Measurements from ENCODE around the gene ANKRD12. TPM values are rescaled to one million over a fixed set of nuclear protein-coding genes. Genes with fewer than 3 reads are reported as not detected.

ANKRD12 gene
- polyA plus RNA-seq, 1 donor from 2014 or later: 87.3 TPM

GRCh38 chr18:9173770-9174233 is 37.2 kb downstream of the ANKRD12 start:
- Mint-ChIP-seq H3K4me3 (peak overlapping the region in 1 of 4 donors; percentile 76), H3K9me3 (peaks cover 0 to 3% (median 0%) of the 10 kb centered on the region in 3 donors), H3K36me3 (peaks cover 18% of the 10 kb centered on the region), H3K27ac (peak overlapping the region in 1 of 3 donors; percentile 31), H3K4me1 (peaks cover 49 to 56% (median 50%) of the 10 kb centered on the region in 3 donors), H3K27me3 (no peaks in the 10 kb centered on the region)

- H3K4me3 Mint-ChIP-seq: peak overlapping the region in 1 of 4 donors; percentile 75
- H3K36me3 Mint-ChIP-seq: peaks cover 17% of the 10 kb centered on the region
- H3K9me3 Mint-ChIP-seq: peaks cover 0 to 4% (median 0%) of the 10 kb centered on the region in 3 donors
- peaks cover 48 to 54% (median 50%) of the 10 kb centered on the region in 3 donors for H3K4me1 Mint-ChIP-seq
- no peaks in the 10 kb centered on the region for H3K27me3 Mint-ChIP-seq
- peak overlapping the region in 1 of 3 donors; percentile 58 for H3K27ac Mint-ChIP-seq
Measured at GRCh38 chr18:9174302-9174701, 37.7 kb downstream of the ANKRD12 start.

- Mint-ChIP-seq H3K4me1 (peaks cover 50 to 53% (median 51%) of the 10 kb centered on the region in 3 donors), H3K36me3 (peaks cover 14% of the 10 kb centered on the region), H3K27me3 (no peaks in the 10 kb centered on the region), H3K4me3 (peak overlapping the region in 1 of 4 donors; percentile 46), H3K27ac (peak overlapping the region in 2 of 3 donors; percentile 63 to 78), H3K9me3 (peaks cover 0 to 4% (median 0%) of the 10 kb centered on the region in 3 donors)
Measured at GRCh38 chr18:9175115-9175514, 38.5 kb downstream of the ANKRD12 start.

GRCh38 chr18:9177031-9177430 is 40.5 kb downstream of the ANKRD12 start:
- Mint-ChIP-seq H3K27me3 (no peaks in the 10 kb centered on the region), H3K36me3 (peaks cover 11% of the 10 kb centered on the region), H3K4me1 (peaks cover 51 to 55% (median 53%) of the 10 kb centered on the region in 3 donors), H3K27ac (no peak overlapping the region), H3K4me3 (no peak overlapping the region), H3K9me3 (peaks cover 0 to 2% (median 0%) of the 10 kb centered on the region in 3 donors)

GRCh38 chr18:9177466-9177865 is 40.9 kb downstream of the ANKRD12 start:
- Mint-ChIP-seq H3K4me1 (peaks cover 49 to 52% (median 50%) of the 10 kb centered on the region in 3 donors), H3K27me3 (no peaks in the 10 kb centered on the region), H3K4me3 (no peak overlapping the region), H3K36me3 (peaks cover 10% of the 10 kb centered on the region), H3K9me3 (peaks cover 0 to 2% (median 0%) of the 10 kb centered on the region in 3 donors), H3K27ac (no peak overlapping the region)

- Mint-ChIP-seq H3K9me3 (peaks cover 0 to 2% (median 0%) of the 10 kb centered on the region in 3 donors), H3K4me3 (no peak overlapping the region), H3K4me1 (peaks cover 52 to 57% (median 57%) of the 10 kb centered on the region in 3 donors), H3K27ac (no peak overlapping the region), H3K27me3 (no peaks in the 10 kb centered on the region), H3K36me3 (peaks cover 11% of the 10 kb centered on the region)
Measured at GRCh38 chr18:9178557-9178956, 42.0 kb downstream of the ANKRD12 start.

GRCh38 chr18:9181275-9181674 is 44.7 kb downstream of the ANKRD12 start:
- H3K27ac Mint-ChIP-seq: peak overlapping the region in 2 of 3 donors; percentile 5 to 61
- peaks cover 0 to 2% (median 0%) of the 10 kb centered on the region in 3 donors for H3K9me3 Mint-ChIP-seq
- peaks cover 53 to 64% (median 64%) of the 10 kb centered on the region in 3 donors for H3K4me1 Mint-ChIP-seq
- peaks cover 15% of the 10 kb centered on the region for H3K36me3 Mint-ChIP-seq
- H3K27me3 Mint-ChIP-seq: no peaks in the 10 kb centered on the region
- H3K4me3 Mint-ChIP-seq: peak overlapping the region in 1 of 4 donors; percentile 49

GRCh38 chr18:9182852-9183399 is 46.3 kb downstream of the ANKRD12 start:
- Mint-ChIP-seq H3K27me3 (no peaks in the 10 kb centered on the region), H3K4me3 (peak overlapping the region in 1 of 4 donors; percentile 47), H3K9me3 (peaks cover 0 to 2% (median 0%) of the 10 kb centered on the region in 3 donors), H3K27ac (peak overlapping the region in 2 of 3 donors; percentile 60 to 72), H3K4me1 (peaks cover 49 to 62% (median 58%) of the 10 kb centered on the region in 3 donors), H3K36me3 (peaks cover 15% of the 10 kb centered on the region)

- Mint-ChIP-seq H3K27me3 (no peaks in the 10 kb centered on the region), H3K4me1 (peaks cover 36 to 47% (median 46%) of the 10 kb centered on the region in 3 donors), H3K36me3 (peaks cover 14% of the 10 kb centered on the region)
Measured at GRCh38 chr18:9184998-9185613, 48.5 kb downstream of the ANKRD12 start.

GRCh38 chr18:9188359-9189231 is 52.0 kb downstream of the ANKRD12 start:
- Mint-ChIP-seq H3K4me1 (peaks cover 16 to 32% (median 26%) of the 10 kb centered on the region in 3 donors), H3K27me3 (no peaks in the 10 kb centered on the region), H3K36me3 (peaks cover 16% of the 10 kb centered on the region), H3K27ac (peak overlapping the region in 1 of 3 donors; percentile 14), H3K9me3 (no peaks in the 10 kb centered on the region), H3K4me3 (no peak overlapping the region)

More at GRCh38 chr18:9184998-9185613, 48.5 kb downstream of the ANKRD12 start:
- Mint-ChIP-seq H3K27ac (peak overlapping the region; percentile 3 to 91 (median 36)), H3K4me3 (peak overlapping the region; percentile 6 to 87 (median 64)), H3K9me3 (no peaks in the 10 kb centered on the region)

GRCh38 chr18:9189491-9189890 is 52.9 kb downstream of the ANKRD12 start:
- Mint-ChIP-seq H3K4me3 (no peak overlapping the region), H3K4me1 (peaks cover 13 to 33% (median 24%) of the 10 kb centered on the region in 3 donors), H3K9me3 (no peaks in the 10 kb centered on the region), H3K36me3 (peaks cover 16% of the 10 kb centered on the region), H3K27me3 (no peaks in the 10 kb centered on the region), H3K27ac (no peak overlapping the region)

- H3K36me3 Mint-ChIP-seq: peaks cover 12% of the 10 kb centered on the region
- H3K9me3 Mint-ChIP-seq: no peaks in the 10 kb centered on the region
- H3K4me1 Mint-ChIP-seq: peaks cover 4 to 13% (median 4%) of the 10 kb centered on the region in 3 donors
- no peak overlapping the region for H3K4me3 Mint-ChIP-seq
- H3K27me3 Mint-ChIP-seq: no peaks in the 10 kb centered on the region
- no peak overlapping the region for H3K27ac Mint-ChIP-seq
Measured at GRCh38 chr18:9191658-9192256, 55.2 kb downstream of the ANKRD12 start.

GRCh38 chr18:9193031-9193430 is 56.5 kb downstream of the ANKRD12 start:
- no peaks in the 10 kb centered on the region for H3K27me3 Mint-ChIP-seq
- peaks cover 4 to 13% (median 4%) of the 10 kb centered on the region in 3 donors for H3K4me1 Mint-ChIP-seq
- H3K4me3 Mint-ChIP-seq: no peak overlapping the region
- H3K27ac Mint-ChIP-seq: no peak overlapping the region
- H3K36me3 Mint-ChIP-seq: peaks cover 12% of the 10 kb centered on the region
- no peaks in the 10 kb centered on the region for H3K9me3 Mint-ChIP-seq

- Mint-ChIP-seq H3K36me3 (peaks cover 4% of the 10 kb centered on the region), H3K27ac (no peak overlapping the region)
Measured at GRCh38 chr18:9196568-9196967, 60.0 kb downstream of the ANKRD12 start.

More at GRCh38 chr18:9196568-9196967, 60.0 kb downstream of the ANKRD12 start:
- Mint-ChIP-seq H3K4me3 (peak overlapping the region in 1 of 4 donors; percentile 38), H3K9me3 (no peaks in the 10 kb centered on the region), H3K27me3 (no peaks in the 10 kb centered on the region), H3K4me1 (peaks cover 3 to 12% (median 4%) of the 10 kb centered on the region in 3 donors)

All from IgD-negative memory B cell (primary cell).